HG03066 (cell line): ENCODE data around the gene ATP5PD.
"Not testable (repeated sequence)": the region's sequence is repeated elsewhere in the genome, so short reads cannot be mapped to it uniquely, and the experiment has no call there.

Experiments
- ATAC-seq: cut with Tn5 transposase; IDR thresholded peaks from one replicate; pipeline ENCODE4 v1.9.1; 2021; ENCODE audit warnings: low read depth; ENCODE audit not compliant: unreplicated experiment

ATP5PD gene

DNA sequence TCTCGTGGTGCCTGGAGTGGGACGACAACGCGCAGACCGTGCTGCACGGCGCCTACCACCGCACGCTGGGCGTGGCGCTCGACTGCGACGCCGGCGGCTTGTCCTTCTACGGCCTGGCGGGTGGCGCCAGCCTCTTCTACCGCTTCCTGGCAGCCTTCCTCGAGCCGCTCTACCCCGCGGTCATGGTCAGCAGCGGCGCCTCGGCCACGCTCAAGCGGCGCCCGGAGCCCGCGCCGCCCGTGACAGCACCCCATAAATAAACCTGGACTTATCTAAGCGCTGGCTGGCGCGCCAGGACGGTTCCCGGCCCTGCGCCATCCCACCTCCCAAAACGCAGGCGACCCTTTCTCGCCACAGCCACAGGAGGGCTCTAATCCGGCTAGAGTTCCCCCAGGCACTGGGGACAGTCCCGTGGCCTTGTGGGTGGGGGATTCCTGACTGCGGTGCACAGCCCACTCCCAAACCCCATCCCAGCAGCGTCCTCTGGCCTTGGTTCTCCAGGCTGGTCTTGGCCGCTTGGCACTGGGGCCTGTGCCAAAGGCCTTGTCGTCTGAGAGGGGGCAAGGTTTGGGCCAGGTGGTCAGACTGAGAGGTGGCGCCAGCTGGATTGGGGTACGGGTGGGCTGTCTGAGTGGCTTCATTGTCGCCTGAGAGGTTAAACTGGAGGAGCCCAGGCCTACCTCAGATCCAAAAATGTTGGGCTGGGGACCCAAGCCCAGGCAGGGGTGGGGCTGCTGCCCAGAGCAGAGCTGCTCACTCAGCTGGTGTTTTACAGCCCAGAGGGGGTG, 30.9 kb upstream of the ATP5PD start:
- no peak for ATAC-seq

DNA sequence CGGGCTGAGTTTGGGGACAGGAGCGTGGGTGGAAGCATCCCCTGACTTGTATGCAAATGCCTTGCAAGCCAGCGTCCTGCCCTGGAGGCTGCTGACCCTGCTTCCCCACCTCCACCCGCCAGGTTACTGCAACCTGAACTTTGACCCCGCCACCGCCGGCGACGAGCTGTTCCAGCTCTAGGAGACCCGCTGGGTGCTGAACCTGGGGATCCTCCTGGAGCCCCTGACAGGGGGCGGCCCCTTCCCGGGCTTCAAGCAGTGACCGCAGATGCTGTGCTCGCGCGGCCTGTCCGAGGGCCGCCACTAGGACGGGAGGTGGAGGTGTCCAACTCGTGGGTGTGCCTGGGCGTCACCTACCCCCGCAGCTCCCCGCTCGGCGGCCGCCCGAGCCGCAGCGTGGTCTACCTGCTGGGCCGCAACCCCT, 30.3 kb upstream of the ATP5PD start:
- ATAC-seq: no peak

DNA sequence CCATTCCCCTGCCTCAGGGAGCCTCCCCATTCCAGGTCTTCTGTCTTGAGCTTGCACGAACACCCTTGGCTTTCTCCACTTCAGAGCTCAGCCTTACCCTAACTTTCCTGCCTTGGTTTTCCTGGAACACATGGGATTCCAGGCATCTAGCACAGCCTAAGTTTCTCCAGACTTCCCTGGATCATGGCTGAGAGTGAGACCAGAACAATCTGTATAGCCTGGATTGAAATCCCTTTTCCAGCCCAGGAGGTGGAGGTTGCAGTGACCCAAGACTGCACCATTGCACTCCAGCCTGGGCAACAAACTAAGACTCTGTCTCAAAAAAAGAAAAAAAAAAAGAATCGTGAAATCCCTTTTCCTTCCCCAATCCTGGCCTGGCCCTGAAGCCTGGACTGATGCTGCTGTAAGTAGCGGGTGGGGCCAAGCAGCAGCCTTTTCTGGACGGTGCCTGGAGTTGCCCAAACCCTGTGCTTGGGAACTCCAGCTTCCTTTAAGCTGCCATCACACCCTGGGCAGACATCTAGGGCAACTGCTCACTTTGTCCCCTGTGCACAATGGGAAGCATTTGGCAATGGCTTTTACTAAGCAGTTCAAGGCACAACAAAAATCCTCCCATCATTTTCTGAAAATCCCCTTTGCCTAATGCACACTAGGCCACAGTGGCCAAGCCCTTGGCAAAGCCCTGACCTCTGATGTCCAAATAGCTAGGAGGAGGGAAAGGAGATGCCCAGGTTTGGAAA, 29.0 kb upstream of the ATP5PD start:
- no peak for ATAC-seq

DNA sequence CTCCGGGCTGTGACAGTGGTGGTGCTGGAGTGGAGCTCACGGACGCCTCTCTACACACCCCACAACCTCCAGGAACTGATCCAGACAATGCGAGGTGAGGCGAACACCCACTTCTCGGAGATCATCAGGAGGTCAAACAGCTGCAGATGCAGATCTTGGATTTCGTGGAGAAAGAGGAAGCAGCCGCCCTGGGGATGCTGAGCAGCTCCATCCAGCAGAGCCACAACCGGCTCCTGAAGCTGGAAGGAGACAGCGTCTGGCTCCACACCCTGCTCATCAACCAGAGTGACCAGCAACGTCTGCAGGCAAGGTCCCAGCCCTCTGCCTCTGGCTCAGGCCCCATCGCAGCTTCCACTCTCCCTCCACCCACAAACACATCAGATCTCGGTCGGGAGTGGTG, 27.8 kb upstream of the ATP5PD start:
- no peak for ATAC-seq

DNA sequence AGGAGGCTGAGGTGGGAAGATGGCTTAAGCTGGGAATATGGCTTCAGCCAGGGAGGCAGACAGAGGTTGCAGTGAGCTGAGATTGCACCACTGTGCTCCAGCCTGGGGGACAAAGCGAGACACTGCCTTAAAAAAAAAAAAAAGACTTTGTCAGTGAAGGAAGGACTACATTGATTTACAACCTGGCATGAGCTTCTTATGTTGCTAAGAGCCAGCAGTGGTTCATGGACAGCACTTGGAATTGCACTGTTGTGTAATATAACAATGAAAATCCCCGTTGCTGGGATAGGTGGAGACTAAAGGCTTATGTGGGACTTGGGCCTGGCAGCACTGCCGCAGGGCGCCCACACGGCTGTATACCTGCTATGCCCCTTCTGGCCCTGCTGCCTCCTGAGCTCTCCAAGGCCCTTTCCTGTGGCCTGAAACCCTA, 26.9 kb upstream of the ATP5PD start:
- no peak for ATAC-seq

DNA sequence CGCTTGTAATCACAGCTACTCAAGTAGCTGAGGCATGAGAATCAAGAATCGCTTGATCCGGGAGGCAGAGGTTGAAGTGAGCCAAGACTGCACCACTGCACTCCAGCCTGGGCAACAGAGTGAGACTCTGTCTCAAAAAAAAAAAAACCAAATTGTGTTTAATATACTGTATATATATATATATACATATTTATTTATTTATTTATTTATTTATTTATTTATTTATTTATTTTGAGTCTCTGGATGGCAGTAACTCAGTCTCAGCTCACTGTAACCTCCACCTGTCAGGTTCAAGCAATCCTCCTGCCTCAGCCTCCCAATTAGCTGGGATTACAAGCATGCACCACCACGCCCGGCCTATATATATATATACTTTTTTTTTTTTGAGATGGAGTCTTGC, 26.1 kb upstream of the ATP5PD start:
- ATAC-seq: not testable (repeated sequence)

DNA sequence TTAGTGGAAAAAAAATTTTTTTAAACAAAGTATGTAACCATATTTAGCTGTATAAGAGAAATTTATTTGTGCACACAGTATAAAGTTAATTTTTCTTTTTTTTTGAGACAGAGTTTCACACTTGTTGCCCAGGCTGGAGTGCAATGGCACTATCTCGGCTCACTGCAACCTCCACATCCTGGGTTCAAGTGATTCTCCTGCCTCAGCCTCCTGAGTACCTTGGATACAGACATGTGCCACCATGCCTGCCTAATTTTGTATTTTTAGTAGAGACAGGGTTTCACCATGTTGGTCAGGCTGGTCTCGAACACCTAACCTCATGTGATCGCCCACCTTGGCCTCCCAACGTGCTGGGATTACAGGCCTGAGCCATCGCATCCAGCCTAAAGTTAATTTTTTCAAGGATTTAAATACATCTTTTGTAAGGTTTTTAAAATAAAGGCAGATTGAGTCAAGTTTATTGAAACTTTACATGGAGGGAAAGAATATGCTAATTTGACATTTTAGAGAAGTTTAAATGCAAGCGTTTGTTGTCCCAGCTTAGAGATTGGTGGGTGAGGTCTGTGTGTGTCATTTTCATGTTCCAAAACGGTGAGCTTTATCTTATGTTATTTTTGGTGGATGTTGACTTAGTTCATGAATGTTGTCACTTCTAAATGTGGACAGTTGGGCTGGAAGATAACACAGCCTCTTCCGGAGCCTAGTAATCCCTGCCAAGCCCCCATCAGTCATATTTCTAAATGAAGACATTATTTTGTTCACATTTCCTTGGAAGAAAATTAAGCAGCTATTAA, 24.9 kb upstream of the ATP5PD start:
- ATAC-seq: not testable (repeated sequence)

DNA sequence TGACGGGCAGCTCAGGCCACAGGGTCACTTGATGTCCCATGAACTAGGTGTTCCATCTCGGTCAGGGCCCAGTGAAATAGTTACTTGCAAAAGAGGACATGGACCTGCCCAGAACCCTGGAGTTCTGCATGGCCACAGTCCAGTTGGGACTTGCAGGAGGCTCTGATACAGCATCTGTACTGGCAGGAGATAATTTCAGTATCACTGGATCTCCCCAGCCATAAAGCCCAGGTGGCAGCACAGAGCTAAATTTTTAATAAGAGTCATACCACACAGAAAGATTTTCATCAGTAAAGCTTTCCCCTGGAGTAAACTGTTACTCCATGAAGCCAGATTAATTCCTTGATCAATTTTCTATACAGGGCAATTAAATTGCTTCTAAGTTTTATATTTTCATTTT, 23.0 kb upstream of the ATP5PD start:
- no peak for ATAC-seq

DNA sequence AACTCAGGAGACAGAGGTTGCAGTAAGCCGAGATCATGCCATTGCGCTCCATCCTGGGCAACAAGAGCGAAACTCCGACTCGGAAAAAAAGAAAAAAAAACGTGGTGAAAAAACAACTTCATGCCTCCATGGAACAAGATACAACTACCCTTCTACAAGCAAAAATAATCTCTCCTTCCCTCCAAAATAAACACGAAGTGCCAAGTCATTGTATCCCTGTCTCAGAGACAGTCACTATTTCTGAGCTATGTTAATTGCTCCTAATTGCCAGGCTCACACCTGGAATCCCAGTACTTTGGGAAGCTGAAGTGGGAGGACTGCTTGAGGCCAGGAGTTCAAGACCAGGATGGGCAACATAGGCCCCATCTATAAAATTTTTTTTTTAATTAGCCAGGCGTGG, 22.0 kb upstream of the ATP5PD start:
- ATAC-seq: no peak

DNA sequence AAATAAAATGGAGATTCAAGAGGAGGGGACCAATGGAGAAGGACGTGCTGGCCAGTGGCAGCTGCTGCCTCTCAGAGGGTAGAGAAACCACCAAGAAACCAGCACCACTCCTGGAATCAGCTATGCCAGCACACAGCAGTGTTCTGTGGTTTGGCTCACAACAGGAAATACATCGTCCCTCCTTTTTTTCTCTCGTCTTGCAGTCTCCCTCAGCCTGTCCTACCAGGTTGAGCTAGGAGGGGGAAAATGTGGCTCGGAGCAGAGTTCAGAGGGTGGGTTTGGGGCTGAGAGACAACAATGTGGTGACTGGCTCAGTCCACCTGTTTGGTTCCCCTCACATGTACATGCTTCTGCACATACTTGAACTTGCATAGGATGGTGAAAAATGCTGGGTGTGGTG, 21.1 kb upstream of the ATP5PD start:
- no peak for ATAC-seq

DNA sequence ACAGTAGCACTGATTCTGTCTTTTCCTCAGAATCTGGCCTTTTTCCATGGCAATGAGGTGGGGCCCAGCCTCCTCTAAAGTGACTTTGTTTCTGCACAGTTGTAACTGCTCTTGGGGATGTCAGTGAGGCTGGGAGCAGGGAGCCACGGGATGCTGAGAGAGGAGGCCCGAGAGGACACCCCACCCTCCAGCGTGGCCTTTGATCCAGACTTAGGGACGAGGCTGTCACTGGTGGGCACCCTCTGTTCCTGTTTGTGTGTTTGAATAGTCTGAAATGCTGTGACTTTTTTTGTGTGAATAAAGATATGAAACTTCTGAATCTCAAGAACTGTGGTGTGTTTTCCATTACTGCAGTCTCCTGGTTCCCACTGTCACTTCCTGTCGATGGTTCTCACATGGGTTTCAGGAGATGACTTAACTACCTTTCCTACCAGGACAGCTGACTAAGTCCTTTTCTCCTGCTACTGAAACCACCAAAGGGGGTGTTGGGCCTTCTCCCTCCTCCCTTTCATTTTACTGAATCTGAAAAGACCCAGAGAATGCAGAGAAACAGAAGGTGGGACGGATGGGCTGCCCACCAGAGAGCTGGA, 18.9 kb upstream of the ATP5PD start:
- ATAC-seq: no peak

DNA sequence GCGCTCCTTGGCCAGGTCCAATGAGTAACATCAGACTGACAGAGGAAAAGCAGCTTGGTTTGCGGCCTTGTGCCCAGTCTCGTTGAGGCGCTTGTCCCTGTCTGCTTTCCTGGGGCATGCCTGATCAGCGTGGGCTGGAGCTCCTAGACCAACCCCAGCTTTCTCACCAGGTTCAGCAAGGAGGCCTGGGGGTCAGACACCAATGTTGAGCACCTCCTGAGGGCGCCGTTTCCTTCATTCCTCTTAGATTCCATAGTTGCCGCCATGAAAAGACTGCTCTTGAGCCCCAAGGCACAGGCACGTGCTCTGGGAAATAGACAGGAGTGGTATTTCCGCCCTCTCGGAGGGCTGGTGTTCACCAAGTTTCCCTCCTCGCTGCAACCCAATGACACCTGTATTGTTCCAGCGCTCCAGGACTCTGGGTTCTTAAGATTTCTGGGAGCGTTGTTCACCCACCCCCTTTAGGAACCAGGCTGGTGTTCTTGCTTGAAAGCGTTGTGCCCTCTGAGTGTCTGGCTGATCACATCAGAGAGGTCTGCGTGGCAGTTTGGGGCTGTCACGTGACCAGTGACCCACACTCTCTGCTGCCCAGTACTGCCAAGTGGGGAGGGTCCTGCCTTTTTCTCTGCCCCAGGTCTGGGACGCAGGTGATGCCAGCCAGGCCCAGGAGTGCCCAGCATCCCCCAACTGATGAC, 18.2 kb upstream of the ATP5PD start:
- ATAC-seq: no peak

DNA sequence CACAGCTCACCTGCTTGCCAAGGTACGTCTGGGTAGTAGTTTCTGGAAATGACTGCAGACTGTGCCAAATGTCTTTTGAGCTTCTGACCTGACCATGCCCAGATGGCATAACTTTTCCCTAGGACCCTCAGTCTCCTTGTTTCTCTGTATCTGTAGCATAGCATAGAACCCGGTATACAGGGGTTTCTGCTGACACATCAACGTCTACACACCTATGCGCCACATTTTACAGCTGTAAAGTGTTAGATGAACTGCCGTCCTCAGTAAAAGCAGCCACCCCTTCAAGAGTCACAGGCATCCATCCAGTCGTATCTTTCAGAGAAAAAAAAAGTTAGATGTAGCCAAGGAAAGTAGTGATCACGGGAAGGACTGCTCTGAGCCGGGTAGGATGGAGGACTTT, 17.7 kb upstream of the ATP5PD start:
- ATAC-seq: no peak

DNA sequence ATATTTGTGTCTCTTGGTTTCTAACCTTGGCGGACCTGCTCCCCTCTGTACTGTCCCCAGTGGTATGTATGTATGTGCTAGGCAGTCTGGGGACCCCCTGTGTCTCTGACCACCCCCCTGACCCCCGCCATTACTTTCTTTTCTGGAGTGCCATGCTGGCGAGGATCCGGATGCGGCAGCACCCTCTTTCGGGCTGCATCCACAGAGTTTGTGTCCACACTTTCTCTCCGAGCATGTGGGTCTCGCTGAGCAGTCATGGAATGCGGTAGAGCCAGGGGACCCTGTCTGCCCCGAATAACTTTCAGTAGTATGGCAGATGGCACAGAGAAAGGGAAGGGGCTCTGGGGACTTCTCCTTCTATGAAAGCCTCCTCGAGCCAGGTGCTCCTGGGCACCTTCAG, 17.3 kb upstream of the ATP5PD start:
- no peak for ATAC-seq

DNA sequence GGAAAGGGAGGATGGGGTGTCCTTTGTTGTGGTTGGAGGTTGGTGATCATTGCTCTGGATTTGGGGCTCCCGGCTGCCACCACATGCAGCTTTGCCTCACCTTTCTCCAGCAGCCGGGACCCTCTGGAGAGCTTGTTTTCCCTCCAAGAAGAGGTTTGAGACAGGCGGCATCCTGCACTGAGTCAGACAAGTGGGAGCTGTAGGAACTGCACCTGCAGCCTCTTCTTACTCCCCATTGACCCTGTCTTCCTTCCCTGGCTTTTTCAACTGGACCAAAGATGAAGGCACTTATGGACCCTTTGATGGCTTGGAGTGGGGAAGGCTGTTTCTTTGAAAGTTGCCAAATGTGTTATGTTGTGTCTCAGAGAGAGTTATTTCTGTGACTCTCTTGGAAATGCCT, 16.9 kb upstream of the ATP5PD start:
- ATAC-seq: no peak

DNA sequence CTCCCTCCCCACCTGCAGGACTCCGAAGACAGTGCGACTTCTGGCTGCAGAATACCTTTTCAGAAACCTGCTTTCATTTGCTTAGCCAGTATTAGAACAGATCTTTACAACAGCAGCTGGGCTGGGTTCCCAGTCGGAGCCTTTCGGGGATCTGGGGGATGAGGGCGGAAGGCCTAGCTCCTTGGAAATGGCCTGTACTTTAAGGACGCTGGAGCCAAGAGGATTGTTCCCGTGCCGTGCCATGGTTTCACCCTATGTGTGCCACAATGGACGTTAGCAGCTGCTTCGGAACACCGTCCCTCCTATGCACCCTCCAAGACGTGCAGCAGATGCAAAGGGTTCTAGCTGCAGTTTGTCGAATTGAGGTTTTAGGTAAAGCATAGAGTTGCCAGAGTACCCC, 16.4 kb upstream of the ATP5PD start:
- ATAC-seq: no peak

DNA sequence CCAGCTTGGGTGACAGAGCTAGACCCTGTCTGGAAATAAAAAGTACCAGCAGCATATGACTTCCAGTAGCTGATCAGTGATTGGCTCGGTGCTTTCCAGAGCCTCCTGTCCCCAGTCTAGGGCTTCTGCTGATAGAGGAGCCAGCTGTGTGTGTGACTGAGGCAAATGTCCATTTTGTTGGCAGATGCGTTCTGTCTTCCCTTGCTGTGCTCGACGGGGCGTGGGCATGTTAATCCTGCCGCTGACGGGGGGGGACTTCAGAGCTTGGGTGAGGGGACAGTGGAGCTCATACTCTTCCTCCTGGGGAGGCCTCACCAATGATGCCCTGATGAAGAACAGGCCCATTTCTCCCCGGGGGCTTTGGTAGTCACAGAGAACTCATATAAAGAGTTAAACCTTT, 14.8 kb upstream of the ATP5PD start:
- no peak for ATAC-seq

DNA sequence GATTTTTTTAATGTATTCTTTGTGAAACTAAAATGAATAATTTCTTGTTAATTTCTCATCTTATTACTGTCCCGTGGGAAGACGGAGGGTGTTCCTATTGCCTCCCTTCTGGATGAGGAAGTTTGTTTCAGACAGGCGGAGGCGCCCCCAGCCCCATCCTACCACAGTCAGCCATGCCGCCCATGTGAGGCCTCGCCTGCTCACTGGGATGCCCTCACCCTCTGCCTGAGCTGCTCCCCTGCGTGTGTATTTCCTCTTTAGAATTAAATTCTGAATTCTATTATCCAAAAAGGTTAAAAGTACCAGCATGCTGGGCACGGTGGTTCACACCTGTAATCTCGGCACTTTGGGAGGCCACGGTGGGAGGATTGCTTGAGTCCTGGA, 14.3 kb upstream of the ATP5PD start:
- ATAC-seq: no peak

DNA sequence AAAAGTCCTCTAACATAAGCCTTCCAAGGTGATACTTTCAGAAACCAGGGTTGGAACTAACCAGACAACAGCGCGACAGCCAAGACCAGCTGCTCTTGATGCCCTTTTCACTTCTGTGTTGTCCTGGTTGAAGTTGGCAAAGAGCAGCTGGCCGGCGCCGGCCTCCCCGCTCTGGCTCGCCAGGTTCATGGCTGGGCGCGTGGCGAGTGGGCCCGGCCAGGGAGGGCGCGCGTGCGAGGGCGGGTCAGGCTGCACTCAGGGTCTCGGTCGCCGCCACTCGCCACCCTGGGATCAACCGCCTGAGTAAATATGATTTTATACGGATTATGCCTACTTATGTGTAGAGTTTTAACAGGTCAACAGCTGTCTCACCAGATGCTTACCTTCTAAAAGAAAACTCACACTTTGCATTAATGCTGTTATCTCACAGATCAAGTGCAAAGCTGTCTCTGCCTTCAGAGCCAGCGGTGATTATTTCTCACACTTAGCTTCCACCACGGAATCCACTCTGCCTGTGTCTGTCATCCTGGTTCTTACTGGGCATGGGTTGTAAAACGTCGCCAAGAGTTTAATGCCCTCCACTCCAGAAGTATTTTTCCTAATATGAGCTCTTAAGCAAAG, 13.8 kb upstream of the ATP5PD start:
- ATAC-seq: no peak
